ENCODE results near the gene DHX36. TPM values are rescaled to one million over a fixed set of nuclear protein-coding genes. Genes with fewer than 3 reads are reported as not detected.
A peak's percentile ranks its signal among the peaks of the same experiment; 100 is the strongest.

The DHX36 gene
- total RNA-seq, 1 donor from 2014 or later = 48.7 TPM

GRCh38 chr3:154275292-154275691 lies 49.0 kb downstream of the DHX36 start:
- peaks cover 2% of the 10 kb centered on the region for H3K4me1 Mint-ChIP-seq (ENCODE audit: low read depth)
- no peaks in the 10 kb centered on the region for H3K9me3 Mint-ChIP-seq (ENCODE audit: low read depth)
- peaks cover 28% of the 10 kb centered on the region for H3K36me3 Mint-ChIP-seq (ENCODE audit: low read depth)
- no peak overlapping the region for H3K4me3 Mint-ChIP-seq (ENCODE audit: unreplicated experiment)
- peak overlapping the region; percentile 49 for H3K27ac Mint-ChIP-seq (ENCODE audit: unreplicated experiment)
- no peak for DNase-seq (ENCODE audit: low spot score)
- H3K27me3 Mint-ChIP-seq (ENCODE audit: low read depth) = no peaks in the 10 kb centered on the region
- TF ChIP-seq CTCF (IDR thresholded peaks at IDR 0.05) = no peak

GRCh38 chr3:154274348-154274747 lies 49.9 kb downstream of the DHX36 start:
- Mint-ChIP-seq H3K4me1 (ENCODE audit: low read depth) (peaks cover 2% of the 10 kb centered on the region), H3K27me3 (ENCODE audit: low read depth) (no peaks in the 10 kb centered on the region), H3K36me3 (ENCODE audit: low read depth) (peaks cover 27% of the 10 kb centered on the region), H3K4me3 (ENCODE audit: unreplicated experiment) (no peak overlapping the region), H3K27ac (ENCODE audit: unreplicated experiment) (no peak overlapping the region), H3K9me3 (ENCODE audit: low read depth) (no peaks in the 10 kb centered on the region)
- no peak for TF ChIP-seq CTCF (IDR thresholded peaks at IDR 0.05)
- no peak for DNase-seq (ENCODE audit: low spot score)

GRCh38 chr3:154273381-154273780 lies 50.9 kb downstream of the DHX36 start:
- Mint-ChIP-seq H3K4me1 (ENCODE audit: low read depth) (peaks cover 2% of the 10 kb centered on the region), H3K9me3 (ENCODE audit: low read depth) (peaks cover 1% of the 10 kb centered on the region), H3K27me3 (ENCODE audit: low read depth) (no peaks in the 10 kb centered on the region), H3K27ac (ENCODE audit: unreplicated experiment) (no peak overlapping the region), H3K4me3 (ENCODE audit: unreplicated experiment) (no peak overlapping the region), H3K36me3 (ENCODE audit: low read depth) (peaks cover 26% of the 10 kb centered on the region)
- no peak for DNase-seq (ENCODE audit: low spot score)
- TF ChIP-seq CTCF (IDR thresholded peaks at IDR 0.05) = no peak

- no peak for TF ChIP-seq CTCF (IDR thresholded peaks at IDR 0.05)
- peaks cover 29% of the 10 kb centered on the region for H3K36me3 Mint-ChIP-seq (ENCODE audit: low read depth)
- no peaks in the 10 kb centered on the region for H3K27me3 Mint-ChIP-seq (ENCODE audit: low read depth)
- DNase-seq (ENCODE audit: low spot score) = no peak
- no peak overlapping the region for H3K27ac Mint-ChIP-seq (ENCODE audit: unreplicated experiment)
- H3K9me3 Mint-ChIP-seq (ENCODE audit: low read depth) = no peaks in the 10 kb centered on the region
- H3K4me3 Mint-ChIP-seq (ENCODE audit: unreplicated experiment) = no peak overlapping the region
- H3K4me1 Mint-ChIP-seq (ENCODE audit: low read depth) = peaks cover 7% of the 10 kb centered on the region
Observed at GRCh38 chr3:154254527-154254926, 69.8 kb downstream of the DHX36 start.

GRCh38 chr3:154252759-154253638 lies 71.3 kb downstream of the DHX36 start:
- no peaks in the 10 kb centered on the region for H3K9me3 Mint-ChIP-seq (ENCODE audit: low read depth)
- TF ChIP-seq CTCF (IDR thresholded peaks at IDR 0.05) = peak; percentile 99
- no peaks in the 10 kb centered on the region for H3K27me3 Mint-ChIP-seq (ENCODE audit: low read depth)
- peak; percentile 95 for DNase-seq (ENCODE audit: low spot score)
- peaks cover 7% of the 10 kb centered on the region for H3K4me1 Mint-ChIP-seq (ENCODE audit: low read depth)
- H3K36me3 Mint-ChIP-seq (ENCODE audit: low read depth) = peaks cover 21% of the 10 kb centered on the region
- peak overlapping the region; percentile 68 for H3K27ac Mint-ChIP-seq (ENCODE audit: unreplicated experiment)
- H3K4me3 Mint-ChIP-seq (ENCODE audit: unreplicated experiment) = peak overlapping the region; percentile 55
